Skeletal muscle tissue (tissue), 4 donors: ENCODE data around the gene NEU3. TPM values are rescaled to one million over a fixed set of nuclear protein-coding genes. Genes with fewer than 3 reads are reported as not detected.
"Not testable (repeated sequence)": the region's sequence is repeated elsewhere in the genome, so short reads cannot be mapped to it uniquely, and the experiment has no call there.

Experiments used
- H3K27ac ChIP-seq: one replicate; pipeline ENCODE4 v1.7.0; 2013; ENCODE audit warnings: mild to moderate bottlenecking, low read depth, low read length, inconsistent platforms
- H3K27me3 ChIP-seq, 3 donors: one replicate each; pipeline ENCODE4 v1.7.0; 2013; ENCODE audit warnings: low read length in 3 of 3; ENCODE audit not compliant: control insufficient read depth in 3 of 3, insufficient read depth in 3 of 3
- H3K36me3 ChIP-seq, 3 donors: one replicate each; pipeline ENCODE4 v1.7.0; 2013; ENCODE audit warnings: low read length in 3 of 3; ENCODE audit not compliant: control insufficient read depth in 3 of 3, insufficient read depth in 3 of 3
- H3K4me1 ChIP-seq, 3 donors: one replicate each; pipeline ENCODE4 v1.7.0; 2013; ENCODE audit warnings: low read length in 3 of 3, mild to moderate bottlenecking in 3 of 3; ENCODE audit not compliant: control insufficient read depth in 3 of 3, insufficient read depth in 3 of 3
- H3K4me3 ChIP-seq, 3 donors: one replicate each; pipeline ENCODE4 v1.7.0; 2013; ENCODE audit warnings: low read length in 3 of 3
- H3K9ac ChIP-seq, 3 donors: one replicate each; pipeline ENCODE4 v1.7.0; 2013; ENCODE audit warnings: low read length in 3 of 3, mild to moderate bottlenecking in 3 of 3, moderate library complexity in 2 of 3, low read depth in 1 of 3
- H3K9me3 ChIP-seq, 3 donors: one replicate each; pipeline ENCODE4 v1.7.0; 2013; ENCODE audit warnings: low read length in 3 of 3; ENCODE audit not compliant: control insufficient read depth in 3 of 3
- total RNA-seq: library from RNA; depleted of rRNA; stranded (reverse); fragments of >200 nt; gene quantifications from one replicate; pipeline ENCODE4 v1.2.3, GENCODE V29; 2014
- donor health status: Osteomylitis.

NEU3 gene
- total RNA-seq, 1 donor from 2014 or later, result 19.8 TPM

GRCh38 chr11:75049501-75050266, 61.0 kb downstream of the NEU3 start:
- not testable (repeated sequence) for H3K4me3 ChIP-seq, H3K9me3 ChIP-seq, H3K27ac ChIP-seq, H3K9ac ChIP-seq, H3K4me1 ChIP-seq, H3K36me3 ChIP-seq, H3K27me3 ChIP-seq

GRCh38 chr11:75050516-75050915, 61.8 kb downstream of the NEU3 start:
- Histone ChIP-seq H3K4me3 (no peak overlapping the region), H3K9ac (no peak overlapping the region), H3K9me3 (peaks cover 0 to 4% (median 3%) of the 10 kb centered on the region in 3 donors), H3K4me1 (no peaks in the 10 kb centered on the region), H3K36me3 (no peaks in the 10 kb centered on the region), H3K27me3 (no peaks in the 10 kb centered on the region), H3K27ac (no peak overlapping the region)

GRCh38 chr11:75051043-75051442, 62.3 kb downstream of the NEU3 start:
- H3K4me1 ChIP-seq, result no peaks in the 10 kb centered on the region
- no peak overlapping the region for H3K9ac ChIP-seq
- H3K27ac ChIP-seq, result no peak overlapping the region
- H3K36me3 ChIP-seq, result no peaks in the 10 kb centered on the region
- peaks cover 0 to 4% (median 3%) of the 10 kb centered on the region in 3 donors for H3K9me3 ChIP-seq
- no peak overlapping the region for H3K4me3 ChIP-seq
- H3K27me3 ChIP-seq, result no peaks in the 10 kb centered on the region

- H3K36me3 ChIP-seq, result no peaks in the 10 kb centered on the region
- H3K27ac ChIP-seq, result no peak overlapping the region
- peaks cover 0 to 4% (median 3%) of the 10 kb centered on the region in 3 donors for H3K9me3 ChIP-seq
- H3K4me1 ChIP-seq, result no peaks in the 10 kb centered on the region
- H3K4me3 ChIP-seq, result no peak overlapping the region
- no peak overlapping the region for H3K9ac ChIP-seq
- no peaks in the 10 kb centered on the region for H3K27me3 ChIP-seq
These were observed 63.7 kb downstream of the NEU3 start for GRCh38 chr11:75052457-75052856.

GRCh38 chr11:75055511-75055910, 66.8 kb downstream of the NEU3 start:
- no peaks in the 10 kb centered on the region for H3K36me3 ChIP-seq
- peaks cover 0 to 4% (median 3%) of the 10 kb centered on the region in 3 donors for H3K9me3 ChIP-seq
- no peak overlapping the region for H3K4me3 ChIP-seq
- H3K27ac ChIP-seq, result no peak overlapping the region
- no peaks in the 10 kb centered on the region for H3K27me3 ChIP-seq
- no peak overlapping the region for H3K9ac ChIP-seq
- H3K4me1 ChIP-seq, result no peaks in the 10 kb centered on the region

GRCh38 chr11:75056814-75057213, 68.1 kb downstream of the NEU3 start:
- H3K27me3 ChIP-seq, result no peaks in the 10 kb centered on the region
- peaks cover 0 to 4% (median 3%) of the 10 kb centered on the region in 3 donors for H3K9me3 ChIP-seq
- no peaks in the 10 kb centered on the region for H3K4me1 ChIP-seq
- no peak overlapping the region for H3K4me3 ChIP-seq
- H3K9ac ChIP-seq, result no peak overlapping the region
- no peaks in the 10 kb centered on the region for H3K36me3 ChIP-seq
- no peak overlapping the region for H3K27ac ChIP-seq

- no peaks in the 10 kb centered on the region for H3K36me3 ChIP-seq
- no peak overlapping the region for H3K27ac ChIP-seq
- H3K9ac ChIP-seq, result no peak overlapping the region
- no peak overlapping the region for H3K4me3 ChIP-seq
- peaks cover 0 to 3% (median 0%) of the 10 kb centered on the region in 3 donors for H3K9me3 ChIP-seq
- H3K4me1 ChIP-seq, result no peaks in the 10 kb centered on the region
- peaks cover 0 to 2% (median 0%) of the 10 kb centered on the region in 3 donors for H3K27me3 ChIP-seq
These were observed 70.6 kb downstream of the NEU3 start for GRCh38 chr11:75059299-75059698.

GRCh38 chr11:75063741-75064314, 75.1 kb downstream of the NEU3 start:
- H3K36me3 ChIP-seq, result no peaks in the 10 kb centered on the region
- no peaks in the 10 kb centered on the region for H3K4me1 ChIP-seq
- no peak overlapping the region for H3K4me3 ChIP-seq
- no peak overlapping the region for H3K27ac ChIP-seq
- no peak overlapping the region for H3K9ac ChIP-seq
- H3K27me3 ChIP-seq, result peaks cover 0 to 2% (median 0%) of the 10 kb centered on the region in 3 donors
- peaks cover 0 to 3% (median 0%) of the 10 kb centered on the region in 3 donors for H3K9me3 ChIP-seq

GRCh38 chr11:75066061-75066460, 77.3 kb downstream of the NEU3 start:
- Histone ChIP-seq H3K9ac (no peak overlapping the region), H3K27me3 (peaks cover 0 to 3% (median under 1%) of the 10 kb centered on the region in 3 donors)

More at GRCh38 chr11:75066061-75066460, 77.3 kb downstream of the NEU3 start:
- Histone ChIP-seq H3K4me1 (no peaks in the 10 kb centered on the region), H3K36me3 (no peaks in the 10 kb centered on the region), H3K27ac (no peak overlapping the region), H3K9me3 (peaks cover 0 to 3% (median 0%) of the 10 kb centered on the region in 3 donors), H3K4me3 (no peak overlapping the region)
